ENCODE results near the gene SLC6A12.

SLC6A12 gene

GRCh38 chr12:145369-145960 lies 68.5 kb downstream of the SLC6A12 start:
- no peak for DNase-seq (ENCODE audit: extremely low read depth in 1 of 2, low read depth in 1 of 2)

GRCh38 chr12:144650-145284 lies 69.2 kb downstream of the SLC6A12 start:
- DNase-seq (ENCODE audit: extremely low read depth in 1 of 2, low read depth in 1 of 2): no peak

DNA sequence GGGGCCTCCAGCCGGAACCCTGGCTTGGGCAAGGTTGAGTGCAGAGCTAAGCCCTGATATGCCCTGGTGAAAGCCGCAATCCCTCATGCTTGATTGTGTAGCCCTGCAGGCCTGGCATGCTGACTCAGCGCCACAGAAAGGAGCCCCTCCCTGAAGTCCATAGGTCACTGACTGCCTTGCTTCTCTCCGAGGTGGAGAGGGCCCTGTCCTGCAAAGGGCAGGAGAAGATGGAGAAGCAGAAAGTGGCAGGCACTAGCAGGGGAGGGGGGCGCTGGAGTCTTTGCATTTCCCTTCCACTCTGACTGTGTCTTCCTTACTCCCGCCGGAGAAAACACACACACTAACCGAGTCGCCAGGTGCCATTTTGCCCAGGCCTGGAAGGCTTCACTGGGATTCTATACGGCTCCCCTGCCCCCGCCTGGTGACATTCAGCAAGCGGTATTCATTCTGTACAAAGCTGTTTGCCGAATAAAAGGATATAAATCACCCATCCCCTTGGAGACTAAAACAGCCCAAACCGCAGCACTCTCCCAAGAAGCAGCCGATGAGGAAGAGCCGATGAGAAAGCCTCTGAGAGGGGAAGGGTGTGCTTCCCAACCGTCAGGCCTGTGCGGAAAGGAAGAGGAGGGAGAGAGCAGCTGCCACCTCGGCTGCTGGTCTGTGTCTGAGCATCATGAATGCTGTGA lies 69.8 kb downstream of the SLC6A12 start:
- no peak for DNase-seq (ENCODE audit: extremely low read depth in 1 of 2, low read depth in 1 of 2)

GRCh38 chr12:140162-140561 lies 73.8 kb downstream of the SLC6A12 start:
- no peak for DNase-seq (ENCODE audit: extremely low read depth in 1 of 2, low read depth in 1 of 2)
